Erythroblast (primary cell): ENCODE measurements around the gene GSTM4.

Source experiments
- GATA1 ChIP-seq: IDR thresholded peaks from 2 replicates; pipeline ENCODE4 v1.6.1; 2011; ENCODE audit warnings: low read depth, mild to moderate bottlenecking, control low read depth, low read length, moderate library complexity
- POLR2A ChIP-seq: IDR thresholded peaks from 2 replicates; pipeline ENCODE4 v1.6.1; 2011; ENCODE audit warnings: mild to moderate bottlenecking, low read length

DNA sequence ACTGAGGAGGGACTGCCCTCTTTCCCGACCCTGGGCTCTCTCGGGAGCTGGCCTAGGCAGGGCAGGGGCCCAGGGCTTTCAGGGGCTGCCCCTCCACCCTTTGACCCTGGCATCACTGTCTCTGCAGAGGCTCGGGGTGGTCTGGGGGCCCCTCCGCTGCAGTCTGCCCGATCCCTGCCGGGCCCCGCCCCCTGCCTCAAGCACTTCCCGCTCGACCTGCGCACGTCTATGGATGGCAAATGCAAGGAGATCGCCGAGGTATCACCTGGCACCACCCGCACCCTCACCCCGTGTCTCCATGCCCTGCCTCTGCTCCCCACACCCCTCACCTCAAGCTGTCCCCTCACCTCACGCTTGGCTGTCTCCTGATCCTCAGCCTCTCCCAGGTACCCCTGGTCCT is 30.7 kb upstream of the GSTM4 start:
- no peak for TF ChIP-seq POLR2A
- no peak for TF ChIP-seq GATA1
